VCaP (cell line): ENCODE measurements around the gene ATP23.

Experiments
- H3K27ac ChIP-seq: fragments of 450-650 bp; 2 replicates; pipeline ENCODE4 v1.5.1; 2017
- CTCF ChIP-seq: fragments of 450-650 bp; conservative IDR thresholded peaks from 2 replicates; pipeline ENCODE4 v1.5.1; 2017; ENCODE audit warnings: mild to moderate bottlenecking, moderate library complexity

ATP23 gene

GRCh38 chr12:57941165-57941894, at the start of gene ATP23:
ATP23 (plus strand) TSS chr12:57941567; CDS start chr12:57941702, 135 bp downstream.
- no peak for TF ChIP-seq CTCF
- peak within 1 kb of the TSS; percentile 91 for H3K27ac ChIP-seq

GRCh38 chr12:57892232-57892972, 49.0 kb upstream of the ATP23 start:
- no peak overlapping the region for H3K27ac ChIP-seq
- TF ChIP-seq CTCF: no peak

- peak overlapping the region; percentile 65 for H3K27ac ChIP-seq
- no peak for TF ChIP-seq CTCF
Measured at GRCh38 chr12:57893431-57894353, 47.7 kb upstream of the ATP23 start.

GRCh38 chr12:57894399-57895292, 46.7 kb upstream of the ATP23 start:
- TF ChIP-seq CTCF: no peak
- peak overlapping the region; percentile 65 for H3K27ac ChIP-seq

- H3K27ac ChIP-seq: peak overlapping the region; percentile 87; the same call in 1 of the 2 replicates
- TF ChIP-seq CTCF: no peak
Measured at GRCh38 chr12:57895389-57896114, 45.8 kb upstream of the ATP23 start.

GRCh38 chr12:57896115-57896433, 45.3 kb upstream of the ATP23 start:
- H3K27ac ChIP-seq: peak overlapping the region; percentile 87; the same call in 1 of the 2 replicates
- TF ChIP-seq CTCF: no peak
